NCI-H2029 (cell line): Measurements from ENCODE around the gene PTGER2.

Experiments used
- DNase-seq: peaks from one replicate; lab custom pipeline; 2025; lab: John Stamatoyannopoulos, UW

The PTGER2 gene

GRCh38 chr14:52305014-52305413 is 9.1 kb upstream of the PTGER2 start:
- no peak for DNase-seq

- DNase-seq = no peak
Observed at GRCh38 chr14:52307376-52307775, 6.7 kb upstream of the PTGER2 start.

GRCh38 chr14:52307905-52308304 is 6.2 kb upstream of the PTGER2 start:
- no peak for DNase-seq

- DNase-seq = no peak
Observed at GRCh38 chr14:52310541-52310940, 3.6 kb upstream of the PTGER2 start.

- DNase-seq = no peak
Observed at GRCh38 chr14:52312931-52313355, 1.2 kb upstream of the PTGER2 start.

GRCh38 chr14:52313462-52313861 is 650 bp upstream of the PTGER2 start:
- no peak for DNase-seq

- DNase-seq = no peak
Observed at GRCh38 chr14:52314595-52315354, 663 bp downstream of the PTGER2 start.

- no peak for DNase-seq
Observed at GRCh38 chr14:52315355-52315718, 1.2 kb downstream of the PTGER2 start.

GRCh38 chr14:52318062-52318461 is 4.0 kb downstream of the PTGER2 start:
- DNase-seq = no peak

GRCh38 chr14:52318826-52319645 is 4.9 kb downstream of the PTGER2 start:
- no peak for DNase-seq

- no peak for DNase-seq
Observed at GRCh38 chr14:52319919-52320318, 5.8 kb downstream of the PTGER2 start.

GRCh38 chr14:52325126-52325525 is 11.0 kb downstream of the PTGER2 start:
- no peak for DNase-seq

GRCh38 chr14:52325630-52326029 is 11.5 kb downstream of the PTGER2 start:
- DNase-seq = no peak

GRCh38 chr14:52327374-52328226 is 13.5 kb downstream of the PTGER2 start:
- peak; percentile 25 for DNase-seq

- no peak for DNase-seq
Observed at GRCh38 chr14:52328276-52328675, 14.2 kb downstream of the PTGER2 start.

GRCh38 chr14:52329678-52330369 is 15.7 kb downstream of the PTGER2 start:
- DNase-seq = no peak

- no peak for DNase-seq
Observed at GRCh38 chr14:52332269-52332668, 18.2 kb downstream of the PTGER2 start.

GRCh38 chr14:52333108-52333507 is 19.0 kb downstream of the PTGER2 start:
- no peak for DNase-seq

GRCh38 chr14:52333823-52334657 is 19.9 kb downstream of the PTGER2 start:
- DNase-seq = no peak

- no peak for DNase-seq
Observed at GRCh38 chr14:52336241-52336640, 22.1 kb downstream of the PTGER2 start.
